IPS-18c (cell line): ENCODE data around the gene ADGRD1.

ENCODE experiments used
- H3K4me3 ChIP-seq: 2 replicates; pipeline ENCODE4 v1.7.0; 2013; ENCODE audit warnings: low read depth, mild to moderate bottlenecking, low read length, moderate library complexity; ENCODE audit not compliant: insufficient read depth
- H3K9me3 ChIP-seq: one replicate; pipeline ENCODE4 v1.6.1; 2013; ENCODE audit warnings: mild to moderate bottlenecking, low read length, moderate library complexity; ENCODE audit not compliant: control insufficient read depth, insufficient read depth

Gene ADGRD1

GRCh38 chr12:131139363-131140068, 185.8 kb downstream of the ADGRD1 start:
- Histone ChIP-seq H3K4me3 (no peak overlapping the region), H3K9me3 (no peaks in the 10 kb centered on the region)

GRCh38 chr12:131140069-131140435, 186.3 kb downstream of the ADGRD1 start:
- no peaks in the 10 kb centered on the region for H3K9me3 ChIP-seq

DNA sequence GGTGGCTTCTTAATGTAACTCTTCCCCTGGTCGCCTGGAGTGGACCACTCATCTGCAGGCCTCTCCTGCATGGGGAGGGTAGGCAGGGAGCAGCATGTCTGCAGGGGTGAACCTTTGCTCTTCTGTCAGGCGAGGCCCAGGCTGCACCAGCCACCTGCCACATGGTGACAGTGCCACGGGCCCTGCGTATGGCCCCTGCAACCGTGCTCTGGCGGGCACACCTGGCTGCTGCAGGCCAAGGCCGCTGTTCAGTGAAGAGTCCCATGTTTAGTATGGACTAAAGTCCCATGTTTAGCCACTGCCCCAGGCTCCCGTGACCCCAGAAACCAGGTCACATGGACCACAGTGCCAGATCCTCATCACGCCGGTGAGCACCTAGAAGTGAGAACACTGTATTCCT, 187.0 kb downstream of the ADGRD1 start:
- Histone ChIP-seq H3K9me3 (no peaks in the 10 kb centered on the region), H3K4me3 (no peak overlapping the region)

More at GRCh38 chr12:131140069-131140435, 186.3 kb downstream of the ADGRD1 start:
- H3K4me3 ChIP-seq: no peak overlapping the region

DNA sequence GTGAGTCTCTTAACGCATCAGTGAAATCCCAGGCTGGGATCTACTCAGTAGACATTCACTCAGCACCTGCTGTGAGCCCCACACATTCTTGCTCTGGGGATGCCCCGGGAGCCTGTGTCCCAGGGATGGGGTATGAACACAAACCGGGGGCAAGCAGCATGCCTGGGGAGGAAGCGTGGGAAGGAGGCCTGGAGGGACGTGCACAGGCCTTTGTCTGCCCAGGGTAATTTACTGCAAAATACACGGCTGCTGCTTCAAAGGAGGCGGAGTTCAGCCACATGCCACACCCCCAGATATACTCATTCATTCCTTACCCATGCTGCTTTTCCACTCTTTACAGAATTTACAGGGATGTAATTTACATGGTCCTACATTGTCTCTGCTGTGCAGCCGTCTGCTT, 187.8 kb downstream of the ADGRD1 start:
- Histone ChIP-seq H3K9me3 (no peaks in the 10 kb centered on the region), H3K4me3 (no peak overlapping the region)

GRCh38 chr12:131142891-131143657, 189.4 kb downstream of the ADGRD1 start:
- Histone ChIP-seq H3K4me3 (no peak overlapping the region), H3K9me3 (no peaks in the 10 kb centered on the region)

DNA sequence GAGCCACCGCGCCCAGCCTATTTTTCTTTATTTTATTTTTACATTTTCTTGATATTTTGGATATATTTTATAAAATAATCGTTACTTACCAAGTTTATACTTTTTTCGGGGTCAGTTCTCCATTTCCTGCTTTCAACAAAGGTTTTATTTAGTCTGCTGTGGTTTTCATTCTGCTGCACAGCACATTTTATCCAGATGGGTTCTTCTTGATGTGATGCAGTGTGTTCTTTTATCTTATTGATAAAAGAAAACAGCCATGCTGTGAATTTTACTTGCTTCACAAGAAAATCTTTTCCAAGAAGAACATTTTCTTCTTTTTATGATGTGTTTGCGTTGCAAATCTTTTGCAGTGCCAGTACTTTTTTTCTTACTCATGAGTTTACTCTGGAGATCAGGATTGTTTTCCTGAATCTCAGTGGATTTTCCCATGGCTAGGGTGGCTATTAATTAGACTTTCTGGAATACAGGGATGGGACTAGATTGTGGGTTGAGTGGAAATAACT, 192.5 kb downstream of the ADGRD1 start:
- Histone ChIP-seq H3K4me3 (no peak overlapping the region), H3K9me3 (no peaks in the 10 kb centered on the region)

DNA sequence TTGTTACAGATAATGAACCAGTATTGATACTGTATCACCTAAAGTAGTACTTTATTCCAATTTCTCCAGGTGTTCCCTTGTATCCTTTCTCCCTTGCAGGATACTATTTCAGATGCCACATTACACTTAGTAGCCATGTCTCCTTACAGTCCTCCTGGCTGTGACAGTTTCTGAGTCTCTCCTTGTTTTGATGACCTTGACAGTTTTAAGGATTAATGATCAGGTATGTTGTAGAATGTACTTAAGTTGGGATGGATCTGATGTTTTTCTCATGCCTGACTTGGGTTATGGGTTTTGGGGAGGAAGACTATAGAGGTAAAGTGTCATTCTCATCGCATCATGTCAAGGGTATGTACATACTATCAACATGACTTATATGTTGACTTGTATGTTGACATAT, 193.6 kb downstream of the ADGRD1 start:
- no peaks in the 10 kb centered on the region for H3K9me3 ChIP-seq

GRCh38 chr12:131147894-131148293, 194.2 kb downstream of the ADGRD1 start:
- Histone ChIP-seq H3K4me3 (no peak overlapping the region), H3K9me3 (no peaks in the 10 kb centered on the region)

More for the DNA sequence above, 193.6 kb downstream of the ADGRD1 start:
- H3K4me3 ChIP-seq: no peak overlapping the region

DNA sequence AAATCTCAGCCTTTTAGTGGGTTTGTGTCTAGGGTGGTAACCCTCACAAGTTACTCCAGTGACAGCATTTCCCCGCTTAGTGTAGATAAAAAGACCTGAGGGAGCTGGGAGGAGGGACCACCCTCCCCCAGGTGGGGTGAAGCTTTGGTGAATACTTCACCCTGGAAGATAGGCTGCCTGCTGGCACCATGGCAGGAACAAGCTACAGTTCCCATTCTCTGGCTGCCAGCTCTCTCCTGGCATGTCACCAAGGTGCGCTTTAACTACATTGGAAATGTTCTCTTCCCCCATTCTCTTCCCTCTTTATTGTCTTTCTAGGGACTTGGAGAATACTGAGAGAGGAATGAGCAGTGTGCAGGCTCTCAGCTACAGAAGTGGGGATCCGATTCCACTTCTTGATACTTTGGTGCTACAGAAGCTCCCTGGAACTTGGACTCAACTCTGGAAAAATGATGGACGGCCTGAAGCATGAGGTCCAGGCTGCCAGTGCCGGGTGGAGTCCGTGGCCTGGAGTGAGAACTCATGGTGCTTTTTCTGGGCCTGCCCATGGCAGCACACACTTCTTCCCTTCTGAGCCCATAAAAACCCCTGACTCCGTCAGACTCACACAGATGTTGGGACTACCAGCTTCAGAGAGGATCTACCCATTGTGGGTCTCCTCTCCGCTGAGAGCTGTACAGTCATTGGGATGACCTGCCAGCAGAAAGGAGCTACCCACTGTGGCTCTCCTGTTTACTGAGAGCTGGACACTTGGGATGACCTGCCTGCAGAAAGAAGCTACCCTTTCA, 198.0 kb downstream of the ADGRD1 start:
- Histone ChIP-seq H3K9me3 (no peaks in the 10 kb centered on the region), H3K4me3 (no peak overlapping the region)

GRCh38 chr12:131152587-131152986, 198.9 kb downstream of the ADGRD1 start:
- Histone ChIP-seq H3K9me3 (no peaks in the 10 kb centered on the region), H3K4me3 (no peak overlapping the region)

- Histone ChIP-seq H3K4me3 (no peak overlapping the region), H3K9me3 (no peaks in the 10 kb centered on the region)
Observed at GRCh38 chr12:131153016-131153415, 199.3 kb downstream of the ADGRD1 start.

GRCh38 chr12:131153956-131154355, 200.2 kb downstream of the ADGRD1 start:
- Histone ChIP-seq H3K9me3 (no peaks in the 10 kb centered on the region), H3K4me3 (no peak overlapping the region)

DNA sequence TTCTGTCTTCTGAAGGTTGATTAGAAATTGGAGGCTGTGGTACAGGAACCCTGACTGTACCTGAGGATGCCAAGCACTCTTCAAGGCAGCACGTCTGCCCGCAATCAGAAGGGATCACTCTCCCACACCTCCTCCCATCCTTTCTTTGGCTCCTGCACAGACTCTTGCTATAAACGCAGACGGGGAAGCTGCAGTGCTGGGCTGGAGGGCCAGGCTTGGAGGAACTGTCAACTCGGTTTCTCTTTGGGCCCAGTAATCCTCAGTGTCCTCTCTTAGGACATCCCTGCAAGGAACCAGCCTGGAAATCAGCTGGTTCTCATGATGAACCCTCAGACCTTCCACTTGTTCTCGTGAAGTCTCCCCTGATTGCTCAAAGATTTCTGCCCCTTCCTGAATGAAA, 201.4 kb downstream of the ADGRD1 start:
- H3K9me3 ChIP-seq: no peaks in the 10 kb centered on the region
- H3K4me3 ChIP-seq: no peak overlapping the region

DNA sequence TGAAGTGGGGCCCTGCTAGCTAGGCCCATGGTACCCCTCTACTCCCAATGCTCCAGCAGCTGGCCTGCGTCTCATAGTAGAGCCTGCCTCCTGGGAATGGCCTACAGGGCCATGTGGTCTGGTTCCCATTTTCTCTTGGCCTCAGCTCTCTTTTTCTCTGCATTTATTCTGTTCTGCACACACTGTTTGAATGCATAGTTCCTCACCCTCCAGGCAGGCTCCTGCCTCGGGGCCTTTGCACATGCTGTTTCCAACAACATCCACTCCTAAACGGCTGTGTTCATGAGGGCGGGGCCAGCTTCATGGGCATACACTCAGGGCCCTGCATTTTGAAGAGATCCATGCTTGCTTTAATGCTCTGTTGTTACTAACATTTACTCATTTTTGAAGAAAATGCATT, 204.0 kb downstream of the ADGRD1 start:
- H3K9me3 ChIP-seq: no peaks in the 10 kb centered on the region
- no peak overlapping the region for H3K4me3 ChIP-seq

- H3K4me3 ChIP-seq: no peak overlapping the region
- H3K9me3 ChIP-seq: no peaks in the 10 kb centered on the region
Observed at GRCh38 chr12:131159660-131160059, 206.0 kb downstream of the ADGRD1 start.

DNA sequence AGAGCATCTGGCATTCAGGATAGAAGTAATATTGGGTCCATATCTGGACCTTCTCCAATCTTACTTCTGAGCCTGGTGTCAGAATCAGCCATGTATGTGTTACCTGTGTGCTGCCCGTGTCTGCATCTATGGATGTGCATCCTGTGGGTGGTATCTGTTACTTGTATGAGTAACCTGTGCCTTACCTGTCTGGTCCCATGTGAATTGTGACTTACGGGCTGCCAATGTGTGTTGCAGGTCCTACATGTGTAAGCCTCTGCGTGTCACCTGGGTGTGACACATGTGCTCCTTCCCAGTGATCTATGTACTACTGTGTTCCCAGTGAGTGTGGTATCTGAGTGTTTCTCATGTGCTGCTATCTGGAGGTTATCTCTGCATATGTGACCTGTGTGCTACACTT, 208.4 kb downstream of the ADGRD1 start:
- no peak overlapping the region for H3K4me3 ChIP-seq
- no peaks in the 10 kb centered on the region for H3K9me3 ChIP-seq

- H3K4me3 ChIP-seq: no peak overlapping the region
- no peaks in the 10 kb centered on the region for H3K9me3 ChIP-seq
Observed at GRCh38 chr12:131163189-131163738, 209.6 kb downstream of the ADGRD1 start.
